A549 (cell line): ENCODE data around the gene COQ10A. TPM values are rescaled to one million over a fixed set of nuclear protein-coding genes. Genes with fewer than 3 reads are reported as not detected.

Source experiments
- EHF ChIP-seq: fragments of 250-450 bp; sonication (Bioruptor Pico); IDR thresholded peaks from 2 replicates; pipeline ENCODE4 v1.5.0; 2020; ENCODE audit warnings: mild to moderate bottlenecking
- HDAC2 ChIP-seq: fragments of 200-600 bp; sonication (generic); IDR thresholded peaks from 2 replicates; pipeline ENCODE4 v1.6.1; 2016
- HOXB5 ChIP-seq: fragments of 250-450 bp; sonication (Bioruptor Pico); IDR thresholded peaks from 2 replicates; pipeline ENCODE4 v1.5.0; 2020; ENCODE audit warnings: mild to moderate bottlenecking, moderate library complexity
- JUN ChIP-seq, 2 experiments: fragments of >200 bp; sonication (Bioruptor Twin); formaldehyde crosslinking; IDR thresholded peaks; 2 replicates in 1 of 2; 3 replicates in 1 of 2; pipeline ENCODE4 v1.6.1; 2016 to 2017
- KDM5A ChIP-seq: fragments of 200-600 bp; sonication (generic); IDR thresholded peaks from 2 replicates; pipeline ENCODE4 v1.6.1; 2016; ENCODE audit warnings: antibody characterized with exemption, mild to moderate bottlenecking
- MAFK ChIP-seq: fragments of 450-650 bp; IDR thresholded peaks from 2 replicates; pipeline ENCODE4 v1.6.1; 2014; ENCODE audit not compliant: partially characterized antibody
- MYC ChIP-seq: IDR thresholded peaks from 2 replicates; pipeline ENCODE4 v1.6.1; 2012; ENCODE audit warnings: mild to moderate bottlenecking, inconsistent platforms, low read length, improper control_type of control experiment, borderline replicate concordance
- NFE2L2 ChIP-seq: fragments of 150-350 bp; conservative IDR thresholded peaks from 2 replicates; pipeline ENCODE4 v1.6.1; 2014; ENCODE audit warnings: low read length
- NR3C1 ChIP-seq: fragments of >200 bp; sonication (Bioruptor Twin); formaldehyde crosslinking; IDR thresholded peaks from 3 replicates; pipeline ENCODE4 v1.6.1; 2017
- PHF8 ChIP-seq: fragments of 200-600 bp; sonication (generic); IDR thresholded peaks from 2 replicates; pipeline ENCODE4 v1.6.1; 2016; ENCODE audit warnings: low read depth, mild to moderate bottlenecking, antibody characterized with exemption, moderate library complexity, borderline replicate concordance
- POLR2AphosphoS2 ChIP-seq: conservative IDR thresholded peaks from 2 replicates; pipeline ENCODE4 v1.6.1; 2012; ENCODE audit warnings: low read length, improper control_type of control experiment, inconsistent platforms
- RFX5 ChIP-seq: fragments of 450-650 bp; IDR thresholded peaks from 2 replicates; pipeline ENCODE4 v1.7.1; 2014; ENCODE audit warnings: antibody characterized with exemption, mild to moderate bottlenecking, moderate library complexity
- ZSCAN20 ChIP-seq: fragments of 250-450 bp; sonication (Bioruptor Pico); IDR thresholded peaks from 2 replicates; pipeline ENCODE4 v1.8.0; 2022; ENCODE audit warnings: mild to moderate bottlenecking, moderate library complexity
- polyA plus RNA-seq, 4 experiments: library from polyadenylated mRNA; depleted of rRNA in 3 of 4; stranded (reverse); fragments of >200 nt; fragmentation: RNase III in 1 of 4; extraction: RNeasy Plus Mini Kit Qiagen cat#74134 plus additional on column Dnase treatment in 1 of 4; gene quantifications; 2 replicates in 3 of 4; 3 replicates in 1 of 4; pipeline ENCODE4 v1.2.3, GENCODE V29; 2011 to 2017
- TF ChIP-seq, protein P1 (sequence below): fragments of 150-350 bp; IDR thresholded peaks from 2 replicates; pipeline ENCODE4 v1.6.1; 2014; ENCODE audit warnings: low read depth, mild to moderate bottlenecking, low read length
- TF ChIP-seq, protein P2 (sequence below): fragments of 250-450 bp; sonication (Bioruptor Pico); IDR thresholded peaks from 2 replicates; pipeline ENCODE4 v1.5.0; 2021; ENCODE audit warnings: mild to moderate bottlenecking, moderate library complexity, borderline replicate concordance
- TF ChIP-seq, protein P3 (sequence below): fragments of 200-600 bp; sonication (generic); IDR thresholded peaks from 2 replicates; pipeline ENCODE4 v1.6.1; 2016; ENCODE audit warnings: antibody characterized with exemption, mild to moderate bottlenecking, moderate library complexity
- TF ChIP-seq, protein P4 (sequence below): IDR thresholded peaks from 2 replicates; pipeline ENCODE4 v1.6.1; 2012; ENCODE audit warnings: low read depth, borderline replicate concordance
- TF ChIP-seq, protein P5 (sequence below): fragments of >200 bp; sonication (Bioruptor Twin); formaldehyde crosslinking; IDR thresholded peaks from 2 replicates; pipeline ENCODE4 v1.6.1; 2016
- TF ChIP-seq, protein P6 (sequence below): fragments of 450-650 bp; IDR thresholded peaks from 2 replicates; pipeline ENCODE4 v1.6.1; 2014; ENCODE audit warnings: antibody characterized with exemption

The COQ10A gene
- polyA plus RNA-seq, 2 of the 4 experiments (the other 2 are of a cell fraction) = 23.5 to 40.9 TPM

DNA sequence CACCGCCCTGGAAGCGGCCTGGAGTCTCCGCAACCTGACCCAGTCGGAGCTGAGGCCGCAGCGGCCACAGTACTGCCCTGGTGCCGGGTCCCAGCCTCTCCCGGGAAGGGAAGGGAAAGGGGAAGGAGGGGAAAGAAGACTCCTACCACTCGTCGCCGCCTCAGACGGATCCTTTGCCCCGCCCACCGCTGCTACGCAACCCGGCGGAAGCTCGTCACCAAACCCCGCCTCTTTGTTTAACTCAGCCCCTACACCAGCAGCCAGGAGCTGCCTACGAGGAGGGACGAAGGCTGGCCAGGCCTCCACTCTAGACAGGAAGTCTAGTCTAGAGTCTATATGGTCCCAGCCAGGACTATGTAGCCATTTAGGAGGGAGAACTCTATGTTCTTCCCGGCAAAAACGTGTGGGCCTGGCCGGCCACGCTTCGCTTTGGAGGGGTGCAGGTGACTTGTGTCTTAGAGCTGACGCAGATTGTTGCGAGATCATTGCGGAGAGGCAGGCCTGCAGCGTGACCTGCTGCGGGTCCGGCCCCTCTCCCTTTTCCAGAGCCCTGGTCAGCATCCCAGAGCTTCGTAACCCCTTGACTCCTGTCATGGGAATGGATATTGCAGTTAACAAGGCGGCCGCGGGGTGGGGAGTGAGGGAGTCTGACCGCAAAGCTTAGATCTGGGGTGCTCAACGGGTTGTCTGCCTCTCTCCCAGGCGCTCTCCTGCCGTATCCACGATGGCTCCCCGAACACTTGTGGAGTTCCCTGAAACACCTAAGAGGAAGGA is 44.8 kb upstream of the COQ10A start, which contains the start of gene RNF41 (continued):
- no peak for TF ChIP-seq MAFK
- TF ChIP-seq, protein P1, sequence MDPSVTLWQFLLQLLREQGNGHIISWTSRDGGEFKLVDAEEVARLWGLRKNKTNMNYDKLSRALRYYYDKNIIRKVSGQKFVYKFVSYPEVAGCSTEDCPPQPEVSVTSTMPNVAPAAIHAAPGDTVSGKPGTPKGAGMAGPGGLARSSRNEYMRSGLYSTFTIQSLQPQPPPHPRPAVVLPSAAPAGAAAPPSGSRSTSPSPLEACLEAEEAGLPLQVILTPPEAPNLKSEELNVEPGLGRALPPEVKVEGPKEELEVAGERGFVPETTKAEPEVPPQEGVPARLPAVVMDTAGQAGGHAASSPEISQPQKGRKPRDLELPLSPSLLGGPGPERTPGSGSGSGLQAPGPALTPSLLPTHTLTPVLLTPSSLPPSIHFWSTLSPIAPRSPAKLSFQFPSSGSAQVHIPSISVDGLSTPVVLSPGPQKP = no peak
- TF ChIP-seq NFE2L2 = no peak
- no peak for TF ChIP-seq NR3C1
- TF ChIP-seq, protein P2, sequence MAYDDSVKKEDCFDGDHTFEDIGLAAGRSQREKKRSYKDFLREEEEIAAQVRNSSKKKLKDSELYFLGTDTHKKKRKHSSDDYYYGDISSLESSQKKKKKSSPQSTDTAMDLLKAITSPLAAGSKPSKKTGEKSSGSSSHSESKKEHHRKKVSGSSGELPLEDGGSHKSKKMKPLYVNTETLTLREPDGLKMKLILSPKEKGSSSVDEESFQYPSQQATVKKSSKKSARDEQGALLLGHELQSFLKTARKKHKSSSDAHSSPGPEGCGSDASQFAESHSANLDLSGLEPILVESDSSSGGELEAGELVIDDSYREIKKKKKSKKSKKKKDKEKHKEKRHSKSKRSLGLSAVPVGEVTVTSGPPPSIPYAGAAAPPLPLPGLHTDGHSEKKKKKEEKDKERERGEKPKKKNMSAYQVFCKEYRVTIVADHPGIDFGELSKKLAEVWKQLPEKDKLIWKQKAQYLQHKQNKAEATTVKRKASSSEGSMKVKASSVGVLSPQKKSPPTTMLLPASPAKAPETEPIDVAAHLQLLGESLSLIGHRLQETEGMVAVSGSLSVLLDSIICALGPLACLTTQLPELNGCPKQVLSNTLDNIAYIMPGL (CRISPR knock-in tag) = no peak
- TF ChIP-seq, protein P3, sequence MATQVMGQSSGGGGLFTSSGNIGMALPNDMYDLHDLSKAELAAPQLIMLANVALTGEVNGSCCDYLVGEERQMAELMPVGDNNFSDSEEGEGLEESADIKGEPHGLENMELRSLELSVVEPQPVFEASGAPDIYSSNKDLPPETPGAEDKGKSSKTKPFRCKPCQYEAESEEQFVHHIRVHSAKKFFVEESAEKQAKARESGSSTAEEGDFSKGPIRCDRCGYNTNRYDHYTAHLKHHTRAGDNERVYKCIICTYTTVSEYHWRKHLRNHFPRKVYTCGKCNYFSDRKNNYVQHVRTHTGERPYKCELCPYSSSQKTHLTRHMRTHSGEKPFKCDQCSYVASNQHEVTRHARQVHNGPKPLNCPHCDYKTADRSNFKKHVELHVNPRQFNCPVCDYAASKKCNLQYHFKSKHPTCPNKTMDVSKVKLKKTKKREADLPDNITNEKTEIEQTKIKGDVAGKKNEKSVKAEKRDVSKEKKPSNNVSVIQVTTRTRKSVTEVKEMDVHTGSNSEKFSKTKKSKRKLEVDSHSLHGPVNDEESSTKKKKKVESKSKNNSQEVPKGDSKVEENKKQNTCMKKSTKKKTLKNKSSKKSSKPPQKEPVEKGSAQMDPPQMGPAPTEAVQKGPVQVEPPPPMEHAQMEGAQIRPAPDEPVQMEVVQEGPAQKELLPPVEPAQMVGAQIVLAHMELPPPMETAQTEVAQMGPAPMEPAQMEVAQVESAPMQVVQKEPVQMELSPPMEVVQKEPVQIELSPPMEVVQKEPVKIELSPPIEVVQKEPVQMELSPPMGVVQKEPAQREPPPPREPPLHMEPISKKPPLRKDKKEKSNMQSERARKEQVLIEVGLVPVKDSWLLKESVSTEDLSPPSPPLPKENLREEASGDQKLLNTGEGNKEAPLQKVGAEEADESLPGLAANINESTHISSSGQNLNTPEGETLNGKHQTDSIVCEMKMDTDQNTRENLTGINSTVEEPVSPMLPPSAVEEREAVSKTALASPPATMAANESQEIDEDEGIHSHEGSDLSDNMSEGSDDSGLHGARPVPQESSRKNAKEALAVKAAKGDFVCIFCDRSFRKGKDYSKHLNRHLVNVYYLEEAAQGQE = no peak
- TF ChIP-seq MYC = peak; percentile 59; the same call in 1 of the 2 replicates
- no peak for TF ChIP-seq POLR2AphosphoS2
- TF ChIP-seq JUN (IDR thresholded peaks at IDR 0.05) = peak; percentile 80 to 84
- TF ChIP-seq EHF = no peak
- TF ChIP-seq ZSCAN20 (CRISPR knock-in tag) = no peak
- TF ChIP-seq RFX5 = peak; percentile 13; the same call in 1 of the 2 replicates
- peak; percentile 85; the same call in 1 of the 2 replicates for TF ChIP-seq PHF8
- TF ChIP-seq, protein P4, sequence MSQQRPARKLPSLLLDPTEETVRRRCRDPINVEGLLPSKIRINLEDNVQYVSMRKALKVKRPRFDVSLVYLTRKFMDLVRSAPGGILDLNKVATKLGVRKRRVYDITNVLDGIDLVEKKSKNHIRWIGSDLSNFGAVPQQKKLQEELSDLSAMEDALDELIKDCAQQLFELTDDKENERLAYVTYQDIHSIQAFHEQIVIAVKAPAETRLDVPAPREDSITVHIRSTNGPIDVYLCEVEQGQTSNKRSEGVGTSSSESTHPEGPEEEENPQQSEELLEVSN = no peak; the same call in 1 of the 2 replicates
- no peak for TF ChIP-seq KDM5A
- TF ChIP-seq, protein P5, sequence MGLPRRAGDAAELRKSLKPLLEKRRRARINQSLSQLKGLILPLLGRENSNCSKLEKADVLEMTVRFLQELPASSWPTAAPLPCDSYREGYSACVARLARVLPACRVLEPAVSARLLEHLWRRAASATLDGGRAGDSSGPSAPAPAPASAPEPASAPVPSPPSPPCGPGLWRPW = no peak
- TF ChIP-seq, protein P6, sequence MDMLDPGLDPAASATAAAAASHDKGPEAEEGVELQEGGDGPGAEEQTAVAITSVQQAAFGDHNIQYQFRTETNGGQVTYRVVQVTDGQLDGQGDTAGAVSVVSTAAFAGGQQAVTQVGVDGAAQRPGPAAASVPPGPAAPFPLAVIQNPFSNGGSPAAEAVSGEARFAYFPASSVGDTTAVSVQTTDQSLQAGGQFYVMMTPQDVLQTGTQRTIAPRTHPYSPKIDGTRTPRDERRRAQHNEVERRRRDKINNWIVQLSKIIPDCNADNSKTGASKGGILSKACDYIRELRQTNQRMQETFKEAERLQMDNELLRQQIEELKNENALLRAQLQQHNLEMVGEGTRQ = no peak
- TF ChIP-seq HOXB5 (CRISPR knock-in tag) = peak; percentile 24; the same call in 1 of the 2 replicates
- no peak for TF ChIP-seq HDAC2
